B cell (primary cell): ENCODE data around the gene REV1. TPM values are rescaled to one million over a fixed set of nuclear protein-coding genes. Genes with fewer than 3 reads are reported as not detected.

Experiments
- ATAC-seq: fragments of 200-7000 bp; cut with Tn5 transposase; one replicate; pipeline ENCODE4 v1.10.0; 2021; ENCODE audit warnings: low read depth, mild to moderate bottlenecking, moderate number of reproducible peaks, moderate library complexity
- CTCF ChIA-PET: fragments of 350-600 bp; sonication (Branson Sonifier 250); formaldehyde crosslinking; loops from one replicate; lab custom pipeline; 2021; ENCODE audit warnings: antibody characterized with exemption, inconsistent platforms; lab: Charles Lee
- POLR2A ChIA-PET: fragments of 350-600 bp; sonication (Branson Sonifier 250); formaldehyde crosslinking; loops from one replicate; lab custom pipeline; 2021; ENCODE audit warnings: antibody characterized with exemption; lab: Charles Lee
- DNase-seq: peaks from one replicate; pipeline ENCODE4 v3.0.0; 2013
- H2AFZ ChIP-seq: 2 replicates; pipeline ENCODE4 v1.6.1; 2012; ENCODE audit warnings: mild to moderate bottlenecking, low read depth, low read length; ENCODE audit not compliant: insufficient read depth, poor library complexity, severe bottlenecking
- H3K27ac ChIP-seq, 2 donors: 1 replicate in 1 of 2; 2 replicates in 1 of 2; pipeline ENCODE4 v1.5.1; 2012 to 2013; ENCODE audit warnings: low read length in 2 of 2, mild to moderate bottlenecking in 2 of 2, moderate library complexity in 1 of 2
- H3K27me3 ChIP-seq, 4 experiments: fragments of 200-600 bp in 1 of 4; sonication (generic) in 1 of 4; replicated peaks in 1 of 4; 1 replicate in 2 of 4; 2 replicates in 2 of 4; pipeline versions ENCODE4 v1.6.1 to v1.7.0; 2013 to 2016; ENCODE audit warnings: low read length in 3 of 4, mild to moderate bottlenecking in 2 of 4, mixed read lengths in 1 of 4, moderate library complexity in 1 of 4; ENCODE audit not compliant: insufficient read depth in 4 of 4, control insufficient read depth in 3 of 4; ENCODE audit errors: control extremely low read depth in 1 of 4
- H3K36me3 ChIP-seq, 2 experiments: replicated peaks in 1 of 2; 1 replicate in 1 of 2; 2 replicates in 1 of 2; pipeline versions ENCODE4 v1.6.1 to v1.7.1; 2013; ENCODE audit warnings: low read length in 1 of 2; ENCODE audit not compliant: insufficient read depth in 2 of 2, control insufficient read depth in 1 of 2; ENCODE audit errors: control extremely low read depth in 1 of 2, extremely low read depth in 1 of 2
- H3K4me1 ChIP-seq, 2 donors: fragments of 200-600 bp in 1 of 2; sonication (generic) in 1 of 2; 1 replicate in 1 of 2; 2 replicates in 1 of 2; pipeline versions ENCODE4 v1.5.1 to v1.6.1; 2013 to 2017; ENCODE audit warnings: low read length in 2 of 2; ENCODE audit not compliant: control insufficient read depth in 2 of 2, insufficient read depth in 2 of 2
- H3K4me2 ChIP-seq: replicated peaks from 2 replicates; pipeline ENCODE3; 2012; ENCODE audit warnings: mild to moderate bottlenecking, low read depth, low read length; ENCODE audit not compliant: poor library complexity, severe bottlenecking
- H3K4me3 ChIP-seq, 5 experiments: fragments of 200-600 bp in 1 of 5; sonication (generic) in 1 of 5; 1 replicate in 3 of 5; 2 replicates in 2 of 5; pipeline versions ENCODE4 v1.5.1 to v1.7.0; 2011 to 2016; ENCODE audit warnings: low read length in 4 of 5, mild to moderate bottlenecking in 4 of 5, low read depth in 2 of 5, control low read depth in 1 of 5, moderate library complexity in 1 of 5; ENCODE audit not compliant: insufficient read depth in 1 of 5; ENCODE audit errors: control extremely low read depth in 1 of 5, extremely low read depth in 1 of 5
- H3K79me2 ChIP-seq: fragments of 200-600 bp; sonication (generic); one replicate; pipeline ENCODE4 v1.6.0; 2016; ENCODE audit warnings: low read length; ENCODE audit not compliant: control insufficient read depth, insufficient read depth
- H3K9ac ChIP-seq: fragments of 200-600 bp; sonication (generic); 2 replicates; pipeline ENCODE4 v1.6.1; 2017; ENCODE audit warnings: mild to moderate bottlenecking, low read length, moderate library complexity
- H3K9me3 ChIP-seq, 3 donors: one replicate each; pipeline versions ENCODE4 v1.6.1 to v1.7.1; 2013; ENCODE audit warnings: low read length in 2 of 3; ENCODE audit not compliant: control insufficient read depth in 2 of 3, insufficient read depth in 1 of 3; ENCODE audit errors: control extremely low read depth in 1 of 3
- H4K20me1 ChIP-seq: 2 replicates; pipeline ENCODE4 v1.6.0; 2012; ENCODE audit warnings: mild to moderate bottlenecking, low read length; ENCODE audit not compliant: insufficient read depth, control insufficient read depth, poor library complexity, severe bottlenecking
- H3K27ac Mint-ChIP-seq: one replicate; pipeline ENCODE4 v1.8.0; 2021; ENCODE audit warnings: mixed read lengths
- H3K27me3 Mint-ChIP-seq: one replicate; pipeline ENCODE4 v1.8.0; 2021; ENCODE audit warnings: mixed read lengths
- H3K4me1 Mint-ChIP-seq: one replicate; pipeline ENCODE4 v1.8.0; 2021; ENCODE audit warnings: mixed read lengths
- H3K4me3 Mint-ChIP-seq: one replicate; pipeline ENCODE4 v1.8.0; 2021; ENCODE audit warnings: mixed read lengths
- H3K9me3 Mint-ChIP-seq: one replicate; pipeline ENCODE4 v1.8.0; 2022; ENCODE audit warnings: mixed read lengths; ENCODE audit not compliant: insufficient read depth
- EZH2 ChIP-seq: IDR thresholded peaks from 2 replicates; pipeline ENCODE4 v1.6.1; 2012; ENCODE audit warnings: borderline replicate concordance, low read depth, mild to moderate bottlenecking, moderate library complexity, low read length; ENCODE audit not compliant: insufficient read depth, poor library complexity, severe bottlenecking
- WGBS: methylation state at CpG from one replicate; pipeline ENCODE4 v1.1.5; 2013; ENCODE audit warnings: missing lambda C conversion rate; ENCODE audit not compliant: insufficient coverage; 5-methylcytosine and 5-hydroxymethylcytosine counted together
- intact Hi-C: fragments of 100-400 bp; cut with micrococcal nuclease; formaldehyde crosslinking; loops from one replicate; pipeline ENCODE4 v1.10.0; 2022
- polyA plus RNA-seq: library from polyadenylated mRNA; depleted of rRNA; stranded (reverse); fragments of >200 nt; gene quantifications from 2 replicates; pipeline ENCODE4 v1.2.3, GENCODE V29; 2012
- total RNA-seq, 2 donors: library from RNA; stranded (reverse); fragments of 120-200 nt in 1 of 2; gene quantifications; 1 replicate in 1 of 2; 2 replicates in 1 of 2; pipeline versions ENCODE4 v1.2.3 to v1.2.4, GENCODE V29; 2013 to 2022
- TF ChIP-seq, protein P1 (sequence below): fragments of 200-600 bp; IDR thresholded peaks from one replicate; pipeline ENCODE4 v1.8.0; 2022; ENCODE audit warnings: antibody characterized with exemption, mild to moderate bottlenecking

Gene REV1
- total and polyA plus RNA-seq, 2 donors (not counting 1 experiment from before 2014, with no cell fraction given): 25.4 to 70.5 TPM

GRCh38 chr2:99469394-99469793 is 20.4 kb downstream of the REV1 start:
- H3K9me3 Mint-ChIP-seq: no peaks in the 10 kb centered on the region
- Histone ChIP-seq H4K20me1 (peaks cover 43% of the 10 kb centered on the region), H3K79me2 (peaks cover 92% of the 10 kb centered on the region), H3K9me3 (peaks cover 0 to 1% (median 0%) of the 10 kb centered on the region in 3 donors), H3K9ac (no peak overlapping the region), H3K4me2 (no peak overlapping the region), H3K27me3 (no peaks in the 10 kb centered on the region), H3K27ac (no peak overlapping the region), H3K4me3 (no peak overlapping the region), H3K4me1 (no peaks in the 10 kb centered on the region), H2AFZ (no peak overlapping the region), H3K36me3 (no peaks in the 10 kb centered on the region)
- no peak for DNase-seq
- no peaks in the 10 kb centered on the region for H3K27me3 Mint-ChIP-seq
- POLR2A ChIA-PET: no interaction called here
- ATAC-seq: no peak
- WGBS: no CpG with 5 or more reads among the region's 1 CpG
- H3K27ac Mint-ChIP-seq: no peak overlapping the region
- intact Hi-C loops: no loop called here
- CTCF ChIA-PET: no interaction called here
- no peak overlapping the region for H3K4me3 Mint-ChIP-seq
- peaks cover 38% of the 10 kb centered on the region for H3K4me1 Mint-ChIP-seq
- TF ChIP-seq EZH2: no peak
- TF ChIP-seq, protein P1, sequence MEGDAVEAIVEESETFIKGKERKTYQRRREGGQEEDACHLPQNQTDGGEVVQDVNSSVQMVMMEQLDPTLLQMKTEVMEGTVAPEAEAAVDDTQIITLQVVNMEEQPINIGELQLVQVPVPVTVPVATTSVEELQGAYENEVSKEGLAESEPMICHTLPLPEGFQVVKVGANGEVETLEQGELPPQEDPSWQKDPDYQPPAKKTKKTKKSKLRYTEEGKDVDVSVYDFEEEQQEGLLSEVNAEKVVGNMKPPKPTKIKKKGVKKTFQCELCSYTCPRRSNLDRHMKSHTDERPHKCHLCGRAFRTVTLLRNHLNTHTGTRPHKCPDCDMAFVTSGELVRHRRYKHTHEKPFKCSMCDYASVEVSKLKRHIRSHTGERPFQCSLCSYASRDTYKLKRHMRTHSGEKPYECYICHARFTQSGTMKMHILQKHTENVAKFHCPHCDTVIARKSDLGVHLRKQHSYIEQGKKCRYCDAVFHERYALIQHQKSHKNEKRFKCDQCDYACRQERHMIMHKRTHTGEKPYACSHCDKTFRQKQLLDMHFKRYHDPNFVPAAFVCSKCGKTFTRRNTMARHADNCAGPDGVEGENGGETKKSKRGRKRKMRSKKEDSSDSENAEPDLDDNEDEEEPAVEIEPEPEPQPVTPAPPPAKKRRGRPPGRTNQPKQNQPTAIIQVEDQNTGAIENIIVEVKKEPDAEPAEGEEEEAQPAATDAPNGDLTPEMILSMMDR: no peak

GRCh38 chr2:99468155-99468554 is 21.7 kb downstream of the REV1 start:
- H3K27ac ChIP-seq: no peak overlapping the region
- peaks cover 0 to 2% of the 10 kb centered on the region in 2 experiments for H3K36me3 ChIP-seq
- intact Hi-C loops: no loop called here
- H3K4me2 ChIP-seq: no peak overlapping the region
- no peak overlapping the region for H3K9ac ChIP-seq
- H3K27me3 ChIP-seq: no peaks in the 10 kb centered on the region
- TF ChIP-seq, protein P1: no peak
- no peak for TF ChIP-seq EZH2
- no peak overlapping the region for H2AFZ ChIP-seq
- ChIA-PET POLR2A (no interaction called here), CTCF (no interaction called here)
- H4K20me1 ChIP-seq: peaks cover 35% of the 10 kb centered on the region
- H3K4me1 ChIP-seq: no peaks in the 10 kb centered on the region
- H3K4me3 ChIP-seq: no peak overlapping the region
- H3K27ac Mint-ChIP-seq: no peak overlapping the region
- H3K9me3 ChIP-seq: peaks cover 0 to 1% (median 0%) of the 10 kb centered on the region in 3 donors
- ATAC-seq (no peak), DNase-seq (no peak)
- WGBS: 100% methylated on average over 2 of the region's 4 CpGs
- H3K9me3 Mint-ChIP-seq: no peaks in the 10 kb centered on the region
- H3K4me1 Mint-ChIP-seq: peaks cover 30% of the 10 kb centered on the region
- no peaks in the 10 kb centered on the region for H3K27me3 Mint-ChIP-seq
- no peak overlapping the region for H3K4me3 Mint-ChIP-seq
- H3K79me2 ChIP-seq: peaks cover 87% of the 10 kb centered on the region
